Spleen (tissue), 7 donors: ENCODE measurements around the gene TEX26.

ENCODE experiments used
- POLR2A ChIP-seq, 3 donors: fragments of 450-650 bp; IDR thresholded peaks; one replicate each; pipeline ENCODE4 v1.5.1; 2017; ENCODE audit warnings: antibody characterized with exemption in 3 of 3, mild to moderate bottlenecking in 1 of 3
- POLR2AphosphoS5 ChIP-seq, 3 donors: sonication (generic); formaldehyde crosslinking; IDR thresholded peaks; one replicate each; pipeline ENCODE4 v1.5.1; 2017; ENCODE audit warnings: antibody characterized with exemption in 3 of 3
- TF ChIP-seq, protein P1 (sequence below), 11 experiments: fragments of 200-600 bp in 7 of 11; fragments of 450-650 bp in 4 of 11; sonication (generic) in 4 of 11; IDR thresholded peaks in 8 of 11; conservative IDR thresholded peaks in 3 of 11; 1 replicate in 7 of 11; 2 replicates in 4 of 11; pipeline versions ENCODE4 v1.4.0 to v1.8.0; 2016 to 2021; ENCODE audit warnings: antibody characterized with exemption in 11 of 11, inconsistent platforms in 4 of 11, mild to moderate bottlenecking in 1 of 11
- donor health status: DM: no; HTN: no; CAD: no; lungs with moderate emphysema.
- donor health status: DM: no; HTN: no; CAD: no.
- donor health status: DM: no; HTN: no; CAD: no.

DNA sequence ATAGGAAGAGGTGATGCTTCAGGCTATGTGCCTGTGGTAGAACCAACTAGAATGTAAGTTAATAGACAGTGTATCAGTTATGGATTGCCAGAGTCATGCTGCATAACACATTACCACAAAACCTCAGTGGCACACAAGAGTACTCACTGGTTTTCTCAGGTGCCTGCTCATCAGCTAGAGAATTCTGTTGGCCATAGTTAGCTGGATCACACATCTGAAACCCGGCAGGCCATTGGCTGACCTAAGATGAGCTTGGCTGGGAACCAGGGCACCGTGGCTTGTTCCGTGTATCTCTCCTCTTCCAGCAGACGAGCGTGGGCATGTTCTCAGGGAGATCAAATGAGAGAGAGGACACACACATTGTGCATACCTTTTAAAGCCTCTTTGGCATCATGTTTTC, 76.7 kb downstream of the TEX26 start:
- TF ChIP-seq POLR2A (IDR thresholded peaks at IDR 0.05) = no peak
- TF ChIP-seq POLR2AphosphoS5 (IDR thresholded peaks at IDR 0.05) = no peak
- TF ChIP-seq, protein P1, sequence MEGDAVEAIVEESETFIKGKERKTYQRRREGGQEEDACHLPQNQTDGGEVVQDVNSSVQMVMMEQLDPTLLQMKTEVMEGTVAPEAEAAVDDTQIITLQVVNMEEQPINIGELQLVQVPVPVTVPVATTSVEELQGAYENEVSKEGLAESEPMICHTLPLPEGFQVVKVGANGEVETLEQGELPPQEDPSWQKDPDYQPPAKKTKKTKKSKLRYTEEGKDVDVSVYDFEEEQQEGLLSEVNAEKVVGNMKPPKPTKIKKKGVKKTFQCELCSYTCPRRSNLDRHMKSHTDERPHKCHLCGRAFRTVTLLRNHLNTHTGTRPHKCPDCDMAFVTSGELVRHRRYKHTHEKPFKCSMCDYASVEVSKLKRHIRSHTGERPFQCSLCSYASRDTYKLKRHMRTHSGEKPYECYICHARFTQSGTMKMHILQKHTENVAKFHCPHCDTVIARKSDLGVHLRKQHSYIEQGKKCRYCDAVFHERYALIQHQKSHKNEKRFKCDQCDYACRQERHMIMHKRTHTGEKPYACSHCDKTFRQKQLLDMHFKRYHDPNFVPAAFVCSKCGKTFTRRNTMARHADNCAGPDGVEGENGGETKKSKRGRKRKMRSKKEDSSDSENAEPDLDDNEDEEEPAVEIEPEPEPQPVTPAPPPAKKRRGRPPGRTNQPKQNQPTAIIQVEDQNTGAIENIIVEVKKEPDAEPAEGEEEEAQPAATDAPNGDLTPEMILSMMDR (IDR thresholded peaks at IDR 0.05 in 8 of 11, conservative IDR thresholded peaks at IDR 0.05 in 3 of 11) = no peak
